NCI-H526 (cell line): ENCODE measurements around the gene GDPD2.

Experiments
- DNase-seq, 2 experiments: peaks; one replicate each; lab custom pipeline; 2025; lab: John Stamatoyannopoulos, UW

The GDPD2 gene

GRCh38 chrX:70437921-70438665 lies 15.0 kb downstream of the GDPD2 start:
- DNase-seq = no peak

GRCh38 chrX:70439016-70439415 lies 15.9 kb downstream of the GDPD2 start:
- DNase-seq = no peak

GRCh38 chrX:70442224-70442623 lies 19.1 kb downstream of the GDPD2 start:
- DNase-seq = no peak

GRCh38 chrX:70444326-70444945 lies 21.3 kb downstream of the GDPD2 start, which contains the start of gene DLG3:
TSS of gene DLG3 (plus strand) at chrX:70444835. CDS start at chrX:70445202, 367 bp downstream.
- DNase-seq = peak; percentile 31 to 70

GRCh38 chrX:70444946-70445656 lies 22.0 kb downstream of the GDPD2 start:
- DNase-seq = peak in 1 of 2 experiments; percentile 18

GRCh38 chrX:70445951-70446350 lies 22.8 kb downstream of the GDPD2 start:
- DNase-seq = peak in 1 of 2 experiments; percentile 33

- DNase-seq = no peak
Observed at GRCh38 chrX:70446380-70447350, 23.6 kb downstream of the GDPD2 start.

- DNase-seq = no peak
Observed at GRCh38 chrX:70449457-70449966, 26.4 kb downstream of the GDPD2 start.

GRCh38 chrX:70452143-70452733 lies 29.1 kb downstream of the GDPD2 start:
- peak; percentile 29 to 70 for DNase-seq

- no peak for DNase-seq
Observed at GRCh38 chrX:70453024-70453618, 30.0 kb downstream of the GDPD2 start.

GRCh38 chrX:70454441-70455365 lies 31.6 kb downstream of the GDPD2 start:
- DNase-seq = peak; percentile 94 to 96

- peak; percentile 26 to 59 for DNase-seq
Observed at GRCh38 chrX:70455366-70456202, 32.5 kb downstream of the GDPD2 start.

- DNase-seq = no peak
Observed at GRCh38 chrX:70456256-70456655, 33.1 kb downstream of the GDPD2 start.

GRCh38 chrX:70461026-70461425 lies 37.9 kb downstream of the GDPD2 start:
- no peak for DNase-seq

GRCh38 chrX:70464051-70464450 lies 40.9 kb downstream of the GDPD2 start:
- no peak for DNase-seq

- DNase-seq = no peak
Observed at GRCh38 chrX:70466968-70467367, 43.9 kb downstream of the GDPD2 start.

GRCh38 chrX:70468709-70469108 lies 45.6 kb downstream of the GDPD2 start:
- no peak for DNase-seq

- no peak for DNase-seq
Observed at GRCh38 chrX:70470850-70471289, 47.8 kb downstream of the GDPD2 start.
